Measurements from ENCODE around the gene MAD1L1.

MAD1L1 gene

GRCh38 chr7:2158331-2159175 lies 74.2 kb downstream of the MAD1L1 start:
- peak in 1 of 58 donors; percentile 56 for DNase-seq

GRCh38 chr7:2157473-2158279 lies 75.1 kb downstream of the MAD1L1 start:
- DNase-seq = peak in 52 of 58 donors; percentile 12 to 84 (median 54)

- no peak for DNase-seq
Measured at GRCh38 chr7:2156756-2157472, 75.8 kb downstream of the MAD1L1 start.

- DNase-seq = no peak
Measured at GRCh38 chr7:2154831-2155230, 77.9 kb downstream of the MAD1L1 start.

- DNase-seq = no peak
Measured at GRCh38 chr7:2154121-2154520, 78.6 kb downstream of the MAD1L1 start.

GRCh38 chr7:2152646-2153045 lies 80.1 kb downstream of the MAD1L1 start:
- DNase-seq = no peak

GRCh38 chr7:2151801-2152612 lies 80.7 kb downstream of the MAD1L1 start:
- DNase-seq = peak in 2 of 58 donors; percentile 25 to 32

- DNase-seq = peak in 17 of 58 donors; percentile 13 to 70 (median 40)
Measured at GRCh38 chr7:2151237-2151636, 81.5 kb downstream of the MAD1L1 start.

GRCh38 chr7:2150445-2150815 lies 82.3 kb downstream of the MAD1L1 start:
- DNase-seq = no peak

- no peak for DNase-seq
Measured at GRCh38 chr7:2149672-2150444, 82.9 kb downstream of the MAD1L1 start.

GRCh38 chr7:2148814-2149213 lies 83.9 kb downstream of the MAD1L1 start:
- no peak for DNase-seq

- no peak for DNase-seq
Measured at GRCh38 chr7:2148189-2148588, 84.6 kb downstream of the MAD1L1 start.

- DNase-seq = no peak
Measured at GRCh38 chr7:2146676-2147472, 85.9 kb downstream of the MAD1L1 start.

- DNase-seq = no peak
Measured at GRCh38 chr7:2145835-2146580, 86.7 kb downstream of the MAD1L1 start.

GRCh38 chr7:2144926-2145325 lies 87.8 kb downstream of the MAD1L1 start:
- no peak for DNase-seq

- peak in 1 of 58 donors; percentile 8 for DNase-seq
Measured at GRCh38 chr7:2143981-2144595, 88.7 kb downstream of the MAD1L1 start.

GRCh38 chr7:2143450-2143849 lies 89.3 kb downstream of the MAD1L1 start:
- DNase-seq = no peak

- DNase-seq = no peak
Measured at GRCh38 chr7:2142386-2142785, 90.4 kb downstream of the MAD1L1 start.

All from anterior cingulate cortex (tissue), 58 donors.